Measurements from ENCODE around the gene E4F1.

- TF ChIP-seq CTCF (IDR thresholded peaks at IDR 0.05), result no peak
- TF ChIP-seq ZFX (IDR thresholded peaks at IDR 0.05; ENCODE audit: borderline replicate concordance), result no peak
Measured at GRCh38 chr16:2207872-2208271, 15.5 kb upstream of the E4F1 start.

Measured in 22Rv1 (cell line).